Endodermal cell (in vitro differentiated cells): ENCODE data around the gene GPRC5B. TPM values are rescaled to one million over a fixed set of nuclear protein-coding genes. Genes with fewer than 3 reads are reported as not detected.

Experiments
- DNase-seq: peaks from one replicate; pipeline ENCODE4 v3.0.0-alpha.2; 2017
- H3K27ac ChIP-seq: 2 replicates; pipeline ENCODE4 v1.5.1; 2013; ENCODE audit warnings: mild to moderate bottlenecking, low read depth, low read length, moderate library complexity
- H3K27me3 ChIP-seq: 2 replicates; pipeline ENCODE4 v1.6.1; 2013; ENCODE audit warnings: mild to moderate bottlenecking, low read length, moderate library complexity; ENCODE audit not compliant: insufficient read depth, control insufficient read depth, poor library complexity, severe bottlenecking
- H3K36me3 ChIP-seq: 2 replicates; pipeline ENCODE4 v1.7.0; 2013; ENCODE audit warnings: mild to moderate bottlenecking, low read length, moderate library complexity; ENCODE audit not compliant: control insufficient read depth, insufficient read depth
- H3K4me1 ChIP-seq: one replicate; pipeline ENCODE4 v1.7.0; 2013; ENCODE audit warnings: low read length; ENCODE audit not compliant: control insufficient read depth, insufficient read depth
- H3K4me3 ChIP-seq: 2 replicates; pipeline ENCODE4 v1.5.1; 2013; ENCODE audit warnings: mild to moderate bottlenecking, low read length, moderate library complexity
- H3K9ac ChIP-seq: 2 replicates; pipeline ENCODE4 v1.6.1; 2013; ENCODE audit warnings: mild to moderate bottlenecking, low read length, moderate library complexity; ENCODE audit not compliant: poor library complexity, severe bottlenecking; ENCODE audit errors: extremely low read depth
- H3K9me3 ChIP-seq: 2 replicates; pipeline ENCODE4 v1.6.1; 2013; ENCODE audit warnings: mild to moderate bottlenecking, low read length, moderate library complexity; ENCODE audit not compliant: control insufficient read depth
- H3K27ac Mint-ChIP-seq: 2 replicates; pipeline ENCODE4 v1.8.0; 2020; ENCODE audit warnings: mixed read lengths
- H3K27me3 Mint-ChIP-seq: 2 replicates; pipeline ENCODE4 v1.8.0; 2021; ENCODE audit warnings: mild to moderate bottlenecking, mixed read lengths; ENCODE audit not compliant: insufficient read depth
- H3K36me3 Mint-ChIP-seq: 2 replicates; pipeline ENCODE4 v1.8.0; 2020; ENCODE audit warnings: low read depth, mixed read lengths
- H3K4me1 Mint-ChIP-seq: 2 replicates; pipeline ENCODE4 v1.8.0; 2020; ENCODE audit warnings: mixed read lengths
- H3K4me3 Mint-ChIP-seq: 2 replicates; pipeline ENCODE4 v1.8.0; 2020; ENCODE audit warnings: mild to moderate bottlenecking, moderate library complexity, mixed read lengths
- H3K9me3 Mint-ChIP-seq: 2 replicates; pipeline ENCODE4 v1.8.0; 2020; ENCODE audit warnings: mild to moderate bottlenecking, mixed read lengths
- CTCF ChIP-seq: fragments of 200-600 bp; sonication (generic); conservative IDR thresholded peaks from 2 replicates; pipeline ENCODE4 v1.5.0; 2021; ENCODE audit warnings: antibody characterized with exemption, mild to moderate bottlenecking
- WGBS, 2 experiments: methylation state at CpG; one replicate each; pipeline versions ENCODE4 v1.1.5 to v1.1.7; 2013; ENCODE audit warnings: missing lambda C conversion rate in 2 of 2, mixed read lengths in 1 of 2; ENCODE audit not compliant: insufficient coverage in 1 of 2, insufficient read length in 1 of 2; 5-methylcytosine and 5-hydroxymethylcytosine counted together
- total RNA-seq, 2 donors: library from RNA; stranded (reverse); fragmentation: NEBNext Ultra II Directional in 1 of 2; extraction: Animal tissue kit (Norgen Biotek cat#: 25700) in 1 of 2; gene quantifications; 2 replicates in 1 of 2; 3 replicates in 1 of 2; pipeline ENCODE4 v1.2.1, GENCODE V29; 2021

GPRC5B gene
- total RNA-seq, 2 donors from 2014 or later, result 39.5 to 49.1 TPM

- 83 to 84% methylated on average over 3 of the region's 3 CpGs for WGBS, 2 experiments
- no peaks in the 10 kb centered on the region for H3K36me3 ChIP-seq
- H3K4me1 ChIP-seq, result no peaks in the 10 kb centered on the region
- TF ChIP-seq CTCF, result no peak
- peaks cover 8% of the 10 kb centered on the region for H3K27me3 ChIP-seq
- Mint-ChIP-seq H3K36me3 (no peaks in the 10 kb centered on the region), H3K4me1 (peaks cover 12% of the 10 kb centered on the region), H3K4me3 (no peak overlapping the region), H3K9me3 (peaks cover 4% of the 10 kb centered on the region), H3K27ac (no peak overlapping the region), H3K27me3 (peaks cover 17% of the 10 kb centered on the region)
- no peak overlapping the region for H3K4me3 ChIP-seq
- H3K9me3 ChIP-seq, result peaks cover 1% of the 10 kb centered on the region
- no peak overlapping the region for H3K9ac ChIP-seq
- no peak overlapping the region for H3K27ac ChIP-seq
- no peak for DNase-seq
Observed at GRCh38 chr16:19888834-19889233, 4.2 kb upstream of the GPRC5B start.

GRCh38 chr16:19886073-19886941 is 1.7 kb upstream of the GPRC5B start:
- peak; percentile 95 for DNase-seq
- Mint-ChIP-seq H3K36me3 (peaks cover 5% of the 10 kb centered on the region), H3K4me3 (peak overlapping the region; percentile 72), H3K27ac (no peak overlapping the region), H3K4me1 (peaks cover 17% of the 10 kb centered on the region), H3K27me3 (peaks cover 17% of the 10 kb centered on the region), H3K9me3 (peaks cover 4% of the 10 kb centered on the region)
- Histone ChIP-seq H3K9ac (no peak overlapping the region), H3K36me3 (no peaks in the 10 kb centered on the region), H3K27me3 (peaks cover 8% of the 10 kb centered on the region), H3K9me3 (no peaks in the 10 kb centered on the region), H3K4me1 (peaks cover 9% of the 10 kb centered on the region), H3K4me3 (no peak overlapping the region), H3K27ac (no peak overlapping the region)
- 18 to 33% methylated on average over 12 to 20 of the region's 20 CpGs for WGBS, 2 experiments
- peak; percentile 98 for TF ChIP-seq CTCF

- 95 to 96% methylated on average over 18 to 41 of the region's 41 CpGs for WGBS, 2 experiments
- no peak overlapping the region for H3K27ac Mint-ChIP-seq
Observed at GRCh38 chr16:19885451-19886072, 914 bp upstream of the GPRC5B start.

More at GRCh38 chr16:19885451-19886072, 914 bp upstream of the GPRC5B start:
- Histone ChIP-seq H3K36me3 (peaks cover 6% of the 10 kb centered on the region), H3K9ac (no peak overlapping the region), H3K9me3 (no peaks in the 10 kb centered on the region), H3K27ac (no peak overlapping the region), H3K27me3 (peaks cover 8% of the 10 kb centered on the region), H3K4me1 (peaks cover 9% of the 10 kb centered on the region), H3K4me3 (no peak overlapping the region)
- Mint-ChIP-seq H3K4me1 (peaks cover 17% of the 10 kb centered on the region), H3K9me3 (no peaks in the 10 kb centered on the region), H3K4me3 (peak overlapping the region; percentile 72), H3K27me3 (peaks cover 17% of the 10 kb centered on the region), H3K36me3 (peaks cover 12% of the 10 kb centered on the region)
- no peak for TF ChIP-seq CTCF
- DNase-seq, result peak; percentile 57
